Measurements from ENCODE around the gene NUP62CL.

DNA sequence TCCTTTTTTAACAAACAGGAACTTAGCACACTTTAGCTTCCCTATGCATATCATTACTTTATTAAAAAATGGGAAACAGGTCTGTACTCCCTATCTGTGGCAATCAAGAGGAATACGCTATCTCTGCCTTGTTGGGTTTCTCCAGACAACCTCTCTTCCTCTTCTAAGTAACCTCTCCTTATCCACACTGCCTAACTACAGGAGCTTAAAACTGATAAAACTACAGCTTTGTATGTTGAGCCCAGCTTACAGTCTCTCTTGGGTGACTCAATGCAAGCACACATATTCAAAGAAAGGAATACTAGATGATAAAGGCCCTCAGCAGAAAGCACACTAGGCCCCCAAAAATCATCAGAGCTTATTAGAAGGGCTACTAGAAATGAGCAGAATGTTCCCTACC, 8.9 kb downstream of the NUP62CL start:
- no peak for TF ChIP-seq POLR2A (IDR thresholded peaks at IDR 0.05)
- TF ChIP-seq POLR2AphosphoS5 (IDR thresholded peaks at IDR 0.05), result no peak

Measured in gastroesophageal sphincter (tissue), 2 donors.